Effector memory CD8-positive, alpha-beta T cell (primary cell): ENCODE data around the gene KCND3.

ENCODE experiments used
- ATAC-seq: fragments of 150-1000 bp; cut with Tn5 transposase; replicated peaks from 2 replicates; pipeline ENCODE4 v1.10.0; 2021; ENCODE audit warnings: mild to moderate bottlenecking, moderate library complexity
- DNase-seq, 3 experiments: peaks; one replicate each; pipeline ENCODE4 v3.0.0; 2021
- H3K27ac Mint-ChIP-seq, 2 donors: one replicate each; pipeline ENCODE4 v1.8.0; 2022; ENCODE audit warnings: mild to moderate bottlenecking in 2 of 2, mixed read lengths in 2 of 2, moderate library complexity in 2 of 2
- H3K27me3 Mint-ChIP-seq, 2 donors: one replicate each; pipeline ENCODE4 v1.8.0; 2022; ENCODE audit warnings: mixed read lengths in 2 of 2
- H3K36me3 Mint-ChIP-seq: one replicate; pipeline ENCODE4 v1.8.0; 2022; ENCODE audit warnings: mild to moderate bottlenecking, moderate library complexity, mixed read lengths; ENCODE audit not compliant: insufficient read depth
- H3K4me1 Mint-ChIP-seq, 2 donors: one replicate each; pipeline ENCODE4 v1.8.0; 2022; ENCODE audit warnings: low read depth in 2 of 2, mixed read lengths in 2 of 2
- H3K4me3 Mint-ChIP-seq, 2 donors: one replicate each; pipeline ENCODE4 v1.8.0; 2022; ENCODE audit warnings: mild to moderate bottlenecking in 2 of 2, mixed read lengths in 2 of 2, moderate library complexity in 2 of 2
- H3K9me3 Mint-ChIP-seq, 2 donors: one replicate each; pipeline ENCODE4 v1.8.0; 2022; ENCODE audit warnings: mixed read lengths in 2 of 2
- total RNA-seq, 9 experiments: gene quantifications; one replicate each; lab custom pipeline; 2026; lab: John Stamatoyannopoulos, UW

Gene KCND3
- 0 to 0.18 (median 0) reads per million in 9 experiments for total RNA-seq

- Mint-ChIP-seq H3K9me3 (no peaks in the 10 kb centered on the region), H3K36me3 (no peaks in the 10 kb centered on the region), H3K27ac (no peak within 1 kb of the TSS), H3K27me3 (peaks cover 68 to 89% of the 10 kb centered on the region in 2 donors), H3K4me3 (peak within 1 kb of the TSS; percentile 57), H3K4me1 (peaks cover 10% of the 10 kb centered on the region in 2 donors)
- ATAC-seq (no peak), DNase-seq (no peak)
These were observed at the start of gene KCND3 for GRCh38 chr1:111989531-111990025. Gene KCND3 (minus strand): TSS chr1:111989668.

DNA sequence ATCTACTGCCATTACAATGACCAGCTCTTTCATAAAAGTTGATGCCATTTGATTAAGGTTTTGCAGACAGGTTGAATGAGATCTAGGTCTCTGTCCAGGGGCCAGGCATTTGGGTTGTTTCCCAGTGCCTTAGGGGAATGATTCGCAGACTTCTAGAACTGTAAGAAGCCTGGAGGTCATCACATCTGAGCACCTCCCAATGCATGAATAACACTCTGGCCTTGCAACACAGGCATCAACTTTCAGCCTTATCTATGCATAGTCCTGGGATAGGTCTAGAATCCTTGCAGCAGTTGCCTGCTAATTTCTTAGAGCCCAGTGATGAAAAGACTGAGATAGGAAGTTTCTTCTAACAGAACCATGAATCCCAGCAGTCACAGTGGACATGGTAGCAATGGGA, 44.8 kb upstream of the KCND3 start:
- peaks cover 6 to 30% of the 10 kb centered on the region in 2 donors for H3K27me3 Mint-ChIP-seq
- H3K4me3 Mint-ChIP-seq, result no peak overlapping the region
- ATAC-seq (no peak), DNase-seq (no peak)
- no peak overlapping the region for H3K27ac Mint-ChIP-seq
- no peaks in the 10 kb centered on the region for H3K9me3 Mint-ChIP-seq
- H3K36me3 Mint-ChIP-seq, result no peaks in the 10 kb centered on the region
- H3K4me1 Mint-ChIP-seq, result no peaks in the 10 kb centered on the region

GRCh38 chr1:112033439-112034120, 44.1 kb upstream of the KCND3 start:
- peaks cover 12 to 37% of the 10 kb centered on the region in 2 donors for H3K27me3 Mint-ChIP-seq
- DNase-seq, result no peak
- H3K9me3 Mint-ChIP-seq, result no peaks in the 10 kb centered on the region
- no peaks in the 10 kb centered on the region for H3K4me1 Mint-ChIP-seq
- no peak overlapping the region for H3K27ac Mint-ChIP-seq
- no peaks in the 10 kb centered on the region for H3K36me3 Mint-ChIP-seq
- ATAC-seq, result no peak
- H3K4me3 Mint-ChIP-seq, result no peak overlapping the region

- Mint-ChIP-seq H3K27ac (no peak overlapping the region), H3K4me3 (no peak overlapping the region), H3K27me3 (peaks cover 35 to 70% of the 10 kb centered on the region in 2 donors), H3K36me3 (no peaks in the 10 kb centered on the region), H3K4me1 (no peaks in the 10 kb centered on the region), H3K9me3 (no peaks in the 10 kb centered on the region)
- no peak for ATAC-seq
- DNase-seq, result no peak
These were observed 40.7 kb upstream of the KCND3 start for GRCh38 chr1:112030157-112030556.

GRCh38 chr1:112027696-112028095, 38.2 kb upstream of the KCND3 start:
- H3K27ac Mint-ChIP-seq, result no peak overlapping the region
- no peaks in the 10 kb centered on the region for H3K36me3 Mint-ChIP-seq
- H3K9me3 Mint-ChIP-seq, result no peaks in the 10 kb centered on the region
- H3K4me3 Mint-ChIP-seq, result no peak overlapping the region
- DNase-seq (no peak), ATAC-seq (no peak)
- no peaks in the 10 kb centered on the region for H3K4me1 Mint-ChIP-seq
- H3K27me3 Mint-ChIP-seq, result peaks cover 48 to 87% of the 10 kb centered on the region in 2 donors

DNA sequence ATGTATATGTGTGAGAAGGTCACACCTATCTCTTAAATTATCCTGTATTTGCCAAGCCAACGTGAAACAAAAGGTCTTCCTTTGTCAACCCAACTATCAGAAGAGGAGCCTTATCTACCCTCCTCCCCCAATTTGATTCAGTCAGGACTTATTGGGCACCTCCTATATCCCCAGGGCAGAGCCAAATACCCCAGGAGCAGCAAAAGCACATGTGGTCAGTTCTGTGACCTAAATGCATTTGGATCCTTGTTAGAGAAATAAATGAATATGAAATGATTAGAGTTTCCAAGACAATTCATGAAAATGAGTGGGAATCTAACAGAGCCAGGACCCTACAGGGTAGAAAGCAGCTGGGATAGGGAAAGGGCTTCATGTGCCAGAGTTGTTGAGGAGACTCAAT, 37.0 kb upstream of the KCND3 start:
- no peak for ATAC-seq

GRCh38 chr1:112026016-112026415, 36.5 kb upstream of the KCND3 start:
- Mint-ChIP-seq H3K27ac (no peak overlapping the region), H3K27me3 (peaks cover 57 to 86% of the 10 kb centered on the region in 2 donors), H3K9me3 (no peaks in the 10 kb centered on the region), H3K4me3 (no peak overlapping the region), H3K36me3 (no peaks in the 10 kb centered on the region), H3K4me1 (no peaks in the 10 kb centered on the region)
- ATAC-seq (no peak), DNase-seq (no peak)

More for the DNA sequence above, 37.0 kb upstream of the KCND3 start:
- H3K4me1 Mint-ChIP-seq, result no peaks in the 10 kb centered on the region
- DNase-seq, result no peak
- H3K36me3 Mint-ChIP-seq, result no peaks in the 10 kb centered on the region
- no peak overlapping the region for H3K4me3 Mint-ChIP-seq
- H3K27ac Mint-ChIP-seq, result no peak overlapping the region
- peaks cover 54 to 82% of the 10 kb centered on the region in 2 donors for H3K27me3 Mint-ChIP-seq
- no peaks in the 10 kb centered on the region for H3K9me3 Mint-ChIP-seq

DNA sequence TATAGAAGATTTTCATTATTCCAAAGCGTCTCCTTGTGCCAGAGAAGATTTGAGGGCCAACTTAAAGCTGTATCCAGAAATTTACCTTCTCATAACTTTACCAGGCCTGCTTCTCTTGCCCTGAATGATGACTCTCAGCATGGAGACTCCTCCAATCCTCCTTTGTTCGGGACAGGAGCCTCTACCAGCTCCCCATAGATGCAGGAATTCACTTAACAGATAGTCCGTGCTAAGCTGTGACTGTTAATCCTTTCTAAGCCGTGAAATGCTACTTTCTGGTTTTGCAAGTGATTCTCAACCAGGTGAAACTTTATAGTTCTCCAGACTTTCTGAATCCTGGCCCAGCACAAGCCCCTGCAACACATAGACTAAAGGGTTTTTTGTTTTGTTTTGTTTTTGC, 31.8 kb upstream of the KCND3 start:
- H3K9me3 Mint-ChIP-seq, result no peaks in the 10 kb centered on the region
- H3K27me3 Mint-ChIP-seq, result peaks cover 54 to 65% of the 10 kb centered on the region in 2 donors
- no peaks in the 10 kb centered on the region for H3K4me1 Mint-ChIP-seq
- no peaks in the 10 kb centered on the region for H3K36me3 Mint-ChIP-seq
- no peak overlapping the region for H3K27ac Mint-ChIP-seq
- ATAC-seq (no peak), DNase-seq (no peak)
- no peak overlapping the region for H3K4me3 Mint-ChIP-seq

DNA sequence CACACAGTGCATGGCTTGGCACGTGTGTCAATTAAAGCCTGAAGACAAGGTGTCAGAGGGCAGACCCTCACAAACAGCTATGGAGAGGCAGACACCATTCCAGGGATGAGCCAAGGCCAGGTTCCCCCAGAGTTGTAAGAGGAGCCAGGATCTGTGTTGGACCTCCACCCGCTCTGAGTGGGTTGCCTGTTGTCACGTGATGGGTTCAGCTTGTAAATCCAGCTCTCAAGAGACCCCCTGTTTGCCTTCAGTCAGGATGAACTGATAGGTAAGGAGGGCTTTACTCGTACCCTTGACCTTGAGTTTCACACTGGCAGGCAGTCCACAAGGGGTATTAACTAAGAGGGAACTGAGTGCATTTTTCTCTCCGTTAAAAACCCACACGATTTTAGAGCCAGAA, 27.7 kb upstream of the KCND3 start:
- H3K9me3 Mint-ChIP-seq, result peaks cover 0 to 7% of the 10 kb centered on the region in 2 donors
- no peaks in the 10 kb centered on the region for H3K36me3 Mint-ChIP-seq
- no peak for ATAC-seq
- DNase-seq, result no peak
- H3K4me3 Mint-ChIP-seq, result no peak overlapping the region
- H3K27ac Mint-ChIP-seq, result no peak overlapping the region
- peaks cover 54 to 65% of the 10 kb centered on the region in 2 donors for H3K27me3 Mint-ChIP-seq
- no peaks in the 10 kb centered on the region for H3K4me1 Mint-ChIP-seq

GRCh38 chr1:112012823-112013222, 23.4 kb upstream of the KCND3 start:
- H3K36me3 Mint-ChIP-seq, result no peaks in the 10 kb centered on the region

GRCh38 chr1:112011202-112011601, 21.7 kb upstream of the KCND3 start:
- Mint-ChIP-seq H3K4me1 (no peaks in the 10 kb centered on the region), H3K27ac (no peak overlapping the region), H3K4me3 (no peak overlapping the region), H3K27me3 (peaks cover 55 to 62% of the 10 kb centered on the region in 2 donors), H3K9me3 (peaks cover 0 to 7% of the 10 kb centered on the region in 2 donors), H3K36me3 (no peaks in the 10 kb centered on the region)
- ATAC-seq (no peak), DNase-seq (no peak)

More at GRCh38 chr1:112012823-112013222, 23.4 kb upstream of the KCND3 start:
- Mint-ChIP-seq H3K9me3 (peaks cover 0 to 7% of the 10 kb centered on the region in 2 donors), H3K4me3 (no peak overlapping the region), H3K4me1 (no peaks in the 10 kb centered on the region), H3K27ac (no peak overlapping the region), H3K27me3 (peaks cover 49 to 52% of the 10 kb centered on the region in 2 donors)
- DNase-seq (no peak), ATAC-seq (no peak)

DNA sequence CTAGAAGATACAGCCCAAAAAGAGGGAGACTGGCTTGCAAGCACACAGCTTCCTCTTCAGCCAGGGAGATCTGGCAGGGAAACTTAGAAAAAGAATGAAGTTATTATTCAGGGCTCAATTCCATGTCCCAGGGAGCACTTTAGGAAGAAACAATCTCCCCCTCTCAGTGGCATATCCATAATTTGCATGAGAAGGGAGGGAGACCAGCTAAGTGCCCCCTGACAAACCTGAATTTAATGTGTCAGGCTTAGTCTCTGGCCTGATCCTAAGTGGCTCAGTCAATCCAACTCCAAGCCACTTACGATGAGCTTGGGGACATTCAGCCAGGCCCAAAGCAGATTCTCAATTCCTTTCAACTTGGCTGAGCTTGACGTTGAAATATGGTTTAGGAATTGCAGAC, 17.7 kb upstream of the KCND3 start:
- Mint-ChIP-seq H3K27me3 (peaks cover 34 to 61% of the 10 kb centered on the region in 2 donors), H3K9me3 (no peaks in the 10 kb centered on the region), H3K36me3 (no peaks in the 10 kb centered on the region), H3K4me1 (no peaks in the 10 kb centered on the region), H3K27ac (no peak overlapping the region), H3K4me3 (no peak overlapping the region)
- ATAC-seq (no peak), DNase-seq (no peak)

DNA sequence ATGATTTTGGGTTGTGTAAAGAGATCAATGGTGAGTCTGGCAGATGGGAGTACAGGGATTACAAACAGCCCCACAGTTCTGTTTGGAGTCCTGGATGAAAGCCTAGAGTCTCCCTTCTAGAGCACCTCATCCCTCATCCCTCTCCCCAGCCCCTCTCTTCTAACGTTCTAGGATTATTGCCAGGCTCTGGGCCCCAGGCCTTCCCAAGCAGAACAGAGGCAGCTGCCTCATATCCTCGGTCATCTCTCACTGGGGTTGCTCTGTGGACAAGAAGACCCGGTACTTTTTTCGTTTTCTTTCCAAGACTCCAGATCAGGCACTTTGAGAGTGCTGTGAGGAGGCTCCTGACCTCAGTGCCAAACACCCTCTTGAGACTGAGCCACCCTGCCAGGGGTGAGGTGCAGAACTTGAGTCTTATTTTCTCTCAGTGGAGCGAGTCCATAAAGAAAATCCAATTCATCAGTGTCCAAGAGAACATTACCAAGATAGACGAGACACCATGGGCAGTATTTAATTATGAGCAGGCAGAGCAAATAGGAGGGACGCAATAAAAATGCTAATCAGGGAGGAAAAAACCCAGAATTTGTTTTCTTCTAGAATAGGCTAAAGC, 17.1 kb upstream of the KCND3 start:
- peaks cover 37 to 63% of the 10 kb centered on the region in 2 donors for H3K27me3 Mint-ChIP-seq
- H3K27ac Mint-ChIP-seq, result no peak overlapping the region
- H3K9me3 Mint-ChIP-seq, result no peaks in the 10 kb centered on the region
- H3K36me3 Mint-ChIP-seq, result no peaks in the 10 kb centered on the region
- ATAC-seq (no peak), DNase-seq (no peak)
- no peaks in the 10 kb centered on the region for H3K4me1 Mint-ChIP-seq
- H3K4me3 Mint-ChIP-seq, result no peak overlapping the region

DNA sequence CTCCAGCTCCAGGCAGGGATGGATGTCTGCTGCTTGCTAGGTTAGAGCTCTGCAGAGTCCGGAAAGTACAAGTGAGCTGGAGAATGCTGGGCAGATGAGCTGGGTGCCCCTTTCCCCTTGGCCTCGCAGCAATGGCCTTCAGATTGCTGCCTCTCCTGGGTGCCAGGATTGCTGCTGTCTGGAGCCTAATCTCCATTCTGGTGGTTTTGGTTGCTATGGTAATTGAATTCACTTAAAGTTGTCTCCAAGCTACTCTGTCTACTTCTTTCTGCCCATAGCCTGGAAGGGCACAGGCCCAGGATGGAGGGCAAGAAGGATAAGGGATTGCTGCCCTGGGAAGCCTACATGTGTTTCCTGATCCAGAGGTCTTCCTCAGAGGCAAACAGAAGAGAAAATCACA, 14.6 kb upstream of the KCND3 start:
- no peaks in the 10 kb centered on the region for H3K36me3 Mint-ChIP-seq
- H3K9me3 Mint-ChIP-seq, result no peaks in the 10 kb centered on the region
- no peak overlapping the region for H3K4me3 Mint-ChIP-seq
- DNase-seq (no peak), ATAC-seq (no peak)
- H3K4me1 Mint-ChIP-seq, result no peaks in the 10 kb centered on the region
- peaks cover 44 to 73% of the 10 kb centered on the region in 2 donors for H3K27me3 Mint-ChIP-seq
- no peak overlapping the region for H3K27ac Mint-ChIP-seq
